ENCODE results near the gene RNASE4. TPM values are rescaled to one million over a fixed set of nuclear protein-coding genes. Genes with fewer than 3 reads are reported as not detected.

RNASE4 gene
- total RNA-seq, 1 donor from 2014 or later = 1.3 TPM

GRCh38 chr14:20671597-20672283 lies 12.6 kb upstream of the RNASE4 start:
- intact Hi-C loops (cut with micrococcal nuclease) = no loop called here

GRCh38 chr14:20675669-20676068 lies 8.7 kb upstream of the RNASE4 start:
- intact Hi-C loops (cut with micrococcal nuclease) = no loop called here

- intact Hi-C loops (cut with micrococcal nuclease) = no loop called here
These were observed 8.3 kb upstream of the RNASE4 start for GRCh38 chr14:20676072-20676471.

GRCh38 chr14:20679907-20680306 lies 4.5 kb upstream of the RNASE4 start:
- intact Hi-C loops (cut with micrococcal nuclease) = loop anchor here (2.0 to 10.0 kb wide), 5 partner anchors 102 to 795 kb away; partner anchors contain the start of genes RAB2B, RNASE6 and TOX4

- intact Hi-C loops (cut with micrococcal nuclease) = loop anchor here (2.0 to 10.0 kb wide), 5 partner anchors 102 to 794 kb away; partner anchors contain the start of genes RAB2B, RNASE6 and TOX4
These were observed 4.0 kb upstream of the RNASE4 start for GRCh38 chr14:20680363-20680762.

- intact Hi-C loops (cut with micrococcal nuclease) = loop anchor here (1.0 to 10.0 kb wide), 10 partner anchors 13 to 794 kb away; partner anchors contain the start of genes PARP2, RAB2B, RNASE6 and TOX4
These were observed 3.5 kb upstream of the RNASE4 start for GRCh38 chr14:20680843-20681347.

- intact Hi-C loops (cut with micrococcal nuclease) = loop anchor here (1.0 to 10.0 kb wide), 14 partner anchors 13 to 793 kb away; partner anchors contain the start of genes CCNB1IP1, HNRNPC, PARP2 and PIP4P1
These were observed 2.8 kb upstream of the RNASE4 start for GRCh38 chr14:20681348-20682126.

- intact Hi-C loops (cut with micrococcal nuclease) = loop anchor here (1.0 to 10.0 kb wide), 8 partner anchors 100 to 793 kb away; partner anchors contain the start of genes CCNB1IP1, HNRNPC, PIP4P1 and RAB2B
These were observed 2.3 kb upstream of the RNASE4 start for GRCh38 chr14:20682127-20682434.

- intact Hi-C loops (cut with micrococcal nuclease) = loop anchor here (1.0 to 10.0 kb wide), 11 partner anchors 9 to 792 kb away; partner anchors contain the start of genes APEX1, CCNB1IP1, HNRNPC and PIP4P1
These were observed 1.8 kb upstream of the RNASE4 start for GRCh38 chr14:20682435-20683124.

GRCh38 chr14:20683125-20683890 lies 1.1 kb upstream of the RNASE4 start:
- intact Hi-C loops (cut with micrococcal nuclease) = loop anchor here (1.0 to 10.0 kb wide), 9 partner anchors 8 to 791 kb away; partner anchors contain the start of genes APEX1, CCNB1IP1, RAB2B and RNASE6

- intact Hi-C loops (cut with micrococcal nuclease) = loop anchor here (1.0 to 10.0 kb wide), 5 partner anchors 60 to 790 kb away; partner anchors contain the start of genes RAB2B, RNASE6 and TOX4
These were observed 499 bp downstream of the RNASE4 start for GRCh38 chr14:20684662-20685456.

- intact Hi-C loops (cut with micrococcal nuclease) = loop anchor here (10.0 kb wide), 1 partner anchor 788 kb away; the partner anchor contains the start of genes RAB2B and TOX4
These were observed 2.2 kb downstream of the RNASE4 start for GRCh38 chr14:20686386-20687143.

- intact Hi-C loops (cut with micrococcal nuclease) = loop anchor here (10.0 kb wide), 1 partner anchor 787 kb away; the partner anchor contains the start of genes RAB2B and TOX4
These were observed 3.2 kb downstream of the RNASE4 start for GRCh38 chr14:20687362-20688166.

- intact Hi-C loops (cut with micrococcal nuclease) = loop anchor here (10.0 kb wide), 1 partner anchor 786 kb away; the partner anchor contains the start of genes RAB2B and TOX4
These were observed 3.9 kb downstream of the RNASE4 start, which contains the start of gene ANG for GRCh38 chr14:20688167-20688839. Gene ANG, plus strand, starts transcription at chr14:20688764. Its CDS starts 4,801 bp downstream, at chr14:20693565.

GRCh38 chr14:20690848-20691640 lies 6.7 kb downstream of the RNASE4 start:
- intact Hi-C loops (cut with micrococcal nuclease) = loop anchor here (1.0 kb wide), 7 partner anchors 8 to 364 kb away; no protein-coding TSS in a partner anchor

Measured in T-helper 1 cell treated with Interleukin-12 subunit alpha and Interleukin-12 subunit beta and Interleukin-4 antibody, amounts not matched to agents 30 ng/mL and 1 ng/mL, for 36 hours (primary cell).